SHP77 (cell line): ENCODE data around the gene AFAP1.
A peak's percentile ranks its signal among the peaks of the same experiment; 100 is the strongest.

Experiments used
- DNase-seq, 2 experiments: peaks; one replicate each; lab custom pipeline; 2025; lab: John Stamatoyannopoulos, UW

AFAP1 gene

GRCh38 chr4:7803992-7804755 is 135.5 kb downstream of the AFAP1 start:
- DNase-seq = peak; percentile 16 to 46

GRCh38 chr4:7803371-7803770 is 136.3 kb downstream of the AFAP1 start:
- no peak for DNase-seq

GRCh38 chr4:7802093-7802726 is 137.5 kb downstream of the AFAP1 start:
- peak; percentile 6 to 20 for DNase-seq

- DNase-seq = no peak
Observed at GRCh38 chr4:7801641-7802040, 138.0 kb downstream of the AFAP1 start.

- no peak for DNase-seq
Observed at GRCh38 chr4:7801001-7801400, 138.7 kb downstream of the AFAP1 start.

- no peak for DNase-seq
Observed at GRCh38 chr4:7800410-7800809, 139.3 kb downstream of the AFAP1 start.

GRCh38 chr4:7799736-7800135 is 139.9 kb downstream of the AFAP1 start:
- no peak for DNase-seq

GRCh38 chr4:7799306-7799705 is 140.4 kb downstream of the AFAP1 start:
- DNase-seq = no peak

- no peak for DNase-seq
Observed at GRCh38 chr4:7798178-7798995, 141.3 kb downstream of the AFAP1 start.

- DNase-seq = no peak
Observed at GRCh38 chr4:7797330-7797729, 142.3 kb downstream of the AFAP1 start.

- DNase-seq = no peak
Observed at GRCh38 chr4:7795983-7796382, 143.7 kb downstream of the AFAP1 start.

- no peak for DNase-seq
Observed at GRCh38 chr4:7793186-7793585, 146.5 kb downstream of the AFAP1 start.

- no peak for DNase-seq
Observed at GRCh38 chr4:7792616-7793015, 147.0 kb downstream of the AFAP1 start.

GRCh38 chr4:7790999-7791398 is 148.7 kb downstream of the AFAP1 start:
- DNase-seq = no peak

GRCh38 chr4:7790023-7790422 is 149.6 kb downstream of the AFAP1 start:
- DNase-seq = no peak

GRCh38 chr4:7788694-7789425 is 150.8 kb downstream of the AFAP1 start:
- DNase-seq = no peak

GRCh38 chr4:7788193-7788592 is 151.5 kb downstream of the AFAP1 start:
- no peak for DNase-seq

- DNase-seq = no peak
Observed at GRCh38 chr4:7787681-7788141, 151.9 kb downstream of the AFAP1 start.

- DNase-seq = no peak
Observed at GRCh38 chr4:7787067-7787466, 152.6 kb downstream of the AFAP1 start.

GRCh38 chr4:7786517-7786916 is 153.1 kb downstream of the AFAP1 start:
- no peak for DNase-seq

- DNase-seq = no peak
Observed at GRCh38 chr4:7786040-7786439, 153.6 kb downstream of the AFAP1 start.

GRCh38 chr4:7785017-7785416 is 154.6 kb downstream of the AFAP1 start:
- DNase-seq = no peak
